ENCODE data around the gene GPC5.
"Not testable (repeated sequence)": the region's sequence is repeated elsewhere in the genome, so short reads cannot be mapped to it uniquely, and the experiment has no call there.

The GPC5 gene

GRCh38 chr13:91399189-91400062 lies 1.0 kb downstream of the GPC5 start:
- H3K27me3 ChIP-seq (ENCODE audit: control insufficient read depth in 2 of 2, insufficient read depth in 2 of 2, low read length in 2 of 2) = peaks cover 27 to 36% of the 10 kb centered on the region in 2 donors
- no peaks in the 10 kb centered on the region for H3K9me3 ChIP-seq (ENCODE audit: control insufficient read depth in 2 of 2, low read length in 2 of 2)
- H3K4me3 ChIP-seq (ENCODE audit: low read length in 2 of 2) = peak overlapping the region; percentile 53 to 66
- H3K4me1 ChIP-seq (ENCODE audit: control insufficient read depth in 2 of 2, insufficient read depth in 2 of 2, low read length in 2 of 2) = peaks cover 7% of the 10 kb centered on the region in 2 donors
- H3K9ac ChIP-seq (ENCODE audit: low read depth in 1 of 2, low read length in 2 of 2) = no peak overlapping the region
- H3K27ac ChIP-seq (ENCODE audit: low read depth in 2 of 2, low read length in 2 of 2) = no peak overlapping the region
- H3K36me3 ChIP-seq (ENCODE audit: control insufficient read depth in 2 of 2, insufficient read depth in 2 of 2, low read length in 2 of 2) = no peaks in the 10 kb centered on the region

GRCh38 chr13:91400063-91400399 lies 1.6 kb downstream of the GPC5 start:
- H3K4me1 ChIP-seq (ENCODE audit: control insufficient read depth in 2 of 2, insufficient read depth in 2 of 2, low read length in 2 of 2) = peaks cover 7% of the 10 kb centered on the region in 2 donors
- H3K9ac ChIP-seq (ENCODE audit: low read depth in 1 of 2, low read length in 2 of 2) = no peak overlapping the region

DNA sequence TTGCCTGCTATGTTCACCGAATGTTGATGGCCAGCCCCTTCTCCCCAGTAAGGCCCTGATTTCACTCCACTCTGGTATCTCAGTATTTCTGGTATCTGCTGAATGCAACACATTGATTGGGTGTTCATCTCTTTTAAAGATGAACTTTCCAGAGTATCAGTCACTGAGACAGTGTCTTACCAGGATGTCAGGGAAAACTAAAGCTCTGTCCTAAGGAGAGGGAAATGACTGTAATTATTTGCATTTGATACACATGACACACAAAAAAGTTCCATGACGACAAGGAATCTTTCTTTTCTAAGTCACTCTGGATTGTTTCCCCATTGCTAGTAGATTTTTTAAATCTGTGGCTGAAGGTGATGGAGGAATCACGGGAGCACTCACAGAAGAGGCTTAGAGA lies 2.2 kb downstream of the GPC5 start:
- Histone ChIP-seq H3K27me3 (ENCODE audit: control insufficient read depth in 2 of 2, insufficient read depth in 2 of 2, low read length in 2 of 2) (peaks cover 18 to 29% of the 10 kb centered on the region in 2 donors), H3K36me3 (ENCODE audit: control insufficient read depth in 2 of 2, insufficient read depth in 2 of 2, low read length in 2 of 2) (no peaks in the 10 kb centered on the region), H3K4me1 (ENCODE audit: control insufficient read depth in 2 of 2, insufficient read depth in 2 of 2, low read length in 2 of 2) (peaks cover 7% of the 10 kb centered on the region in 2 donors), H3K27ac (ENCODE audit: low read depth in 2 of 2, low read length in 2 of 2) (no peak overlapping the region), H3K9ac (ENCODE audit: low read depth in 1 of 2, low read length in 2 of 2) (no peak overlapping the region), H3K9me3 (ENCODE audit: control insufficient read depth in 2 of 2, low read length in 2 of 2) (no peaks in the 10 kb centered on the region), H3K4me3 (ENCODE audit: low read length in 2 of 2) (no peak overlapping the region)

More at GRCh38 chr13:91400063-91400399, 1.6 kb downstream of the GPC5 start:
- no peaks in the 10 kb centered on the region for H3K9me3 ChIP-seq (ENCODE audit: control insufficient read depth in 2 of 2, low read length in 2 of 2)
- H3K27ac ChIP-seq (ENCODE audit: low read depth in 2 of 2, low read length in 2 of 2) = no peak overlapping the region
- no peak overlapping the region for H3K4me3 ChIP-seq (ENCODE audit: low read length in 2 of 2)
- peaks cover 21 to 31% of the 10 kb centered on the region in 2 donors for H3K27me3 ChIP-seq (ENCODE audit: control insufficient read depth in 2 of 2, insufficient read depth in 2 of 2, low read length in 2 of 2)
- H3K36me3 ChIP-seq (ENCODE audit: control insufficient read depth in 2 of 2, insufficient read depth in 2 of 2, low read length in 2 of 2) = no peaks in the 10 kb centered on the region

DNA sequence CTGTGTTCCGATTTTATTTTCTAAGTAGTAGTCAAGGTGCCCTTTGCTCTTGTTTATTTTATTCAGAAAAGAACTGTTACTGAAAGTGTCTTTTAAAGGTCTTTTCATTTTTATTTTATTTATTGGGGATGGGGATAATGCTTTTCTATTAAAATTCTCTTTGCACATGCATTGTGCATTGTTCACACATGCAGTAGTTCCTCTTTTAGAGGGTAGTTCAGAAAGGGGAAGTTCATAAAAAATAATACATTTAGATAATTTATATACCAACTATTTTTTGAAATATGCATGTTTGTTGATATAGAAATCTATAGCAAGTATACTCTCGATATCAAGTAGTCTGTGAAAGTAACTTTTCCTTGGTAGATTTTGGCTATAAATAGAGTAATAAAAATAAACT lies 3.5 kb downstream of the GPC5 start:
- no peaks in the 10 kb centered on the region for H3K9me3 ChIP-seq (ENCODE audit: control insufficient read depth in 2 of 2, low read length in 2 of 2)

GRCh38 chr13:91405240-91405639 lies 6.8 kb downstream of the GPC5 start:
- no peak overlapping the region for H3K4me3 ChIP-seq (ENCODE audit: low read length in 2 of 2)
- H3K27ac ChIP-seq (ENCODE audit: low read depth in 2 of 2, low read length in 2 of 2) = no peak overlapping the region
- no peaks in the 10 kb centered on the region for H3K36me3 ChIP-seq (ENCODE audit: control insufficient read depth in 2 of 2, insufficient read depth in 2 of 2, low read length in 2 of 2)
- no peak overlapping the region for H3K9ac ChIP-seq (ENCODE audit: low read depth in 1 of 2, low read length in 2 of 2)
- H3K27me3 ChIP-seq (ENCODE audit: control insufficient read depth in 2 of 2, insufficient read depth in 2 of 2, low read length in 2 of 2) = peaks cover 2 to 4% of the 10 kb centered on the region in 2 donors
- H3K9me3 ChIP-seq (ENCODE audit: control insufficient read depth in 2 of 2, low read length in 2 of 2) = no peaks in the 10 kb centered on the region
- no peaks in the 10 kb centered on the region for H3K4me1 ChIP-seq (ENCODE audit: control insufficient read depth in 2 of 2, insufficient read depth in 2 of 2, low read length in 2 of 2)

More for the DNA sequence above, 3.5 kb downstream of the GPC5 start:
- no peak overlapping the region for H3K27ac ChIP-seq (ENCODE audit: low read depth in 2 of 2, low read length in 2 of 2)
- no peak overlapping the region for H3K4me3 ChIP-seq (ENCODE audit: low read length in 2 of 2)
- peaks cover 7% of the 10 kb centered on the region in 2 donors for H3K4me1 ChIP-seq (ENCODE audit: control insufficient read depth in 2 of 2, insufficient read depth in 2 of 2, low read length in 2 of 2)
- no peaks in the 10 kb centered on the region for H3K36me3 ChIP-seq (ENCODE audit: control insufficient read depth in 2 of 2, insufficient read depth in 2 of 2, low read length in 2 of 2)
- peaks cover 13 to 24% of the 10 kb centered on the region in 2 donors for H3K27me3 ChIP-seq (ENCODE audit: control insufficient read depth in 2 of 2, insufficient read depth in 2 of 2, low read length in 2 of 2)
- H3K9ac ChIP-seq (ENCODE audit: low read depth in 1 of 2, low read length in 2 of 2) = no peak overlapping the region

- H3K36me3 ChIP-seq (ENCODE audit: control insufficient read depth in 2 of 2, insufficient read depth in 2 of 2, low read length in 2 of 2) = no peaks in the 10 kb centered on the region
- H3K27me3 ChIP-seq (ENCODE audit: control insufficient read depth in 2 of 2, insufficient read depth in 2 of 2, low read length in 2 of 2) = peaks cover 0 to 2% of the 10 kb centered on the region in 2 donors
- H3K4me1 ChIP-seq (ENCODE audit: control insufficient read depth in 2 of 2, insufficient read depth in 2 of 2, low read length in 2 of 2) = no peaks in the 10 kb centered on the region
- no peak overlapping the region for H3K4me3 ChIP-seq (ENCODE audit: low read length in 2 of 2)
- no peak overlapping the region for H3K27ac ChIP-seq (ENCODE audit: low read depth in 2 of 2, low read length in 2 of 2)
- H3K9ac ChIP-seq (ENCODE audit: low read depth in 1 of 2, low read length in 2 of 2) = no peak overlapping the region
- no peaks in the 10 kb centered on the region for H3K9me3 ChIP-seq (ENCODE audit: control insufficient read depth in 2 of 2, low read length in 2 of 2)
These were observed 8.2 kb downstream of the GPC5 start for GRCh38 chr13:91406619-91407018.

GRCh38 chr13:91408971-91409370 lies 10.6 kb downstream of the GPC5 start:
- Histone ChIP-seq H3K27ac (ENCODE audit: low read depth in 2 of 2, low read length in 2 of 2) (no peak overlapping the region), H3K27me3 (ENCODE audit: control insufficient read depth in 2 of 2, insufficient read depth in 2 of 2, low read length in 2 of 2) (peaks cover 0 to 2% of the 10 kb centered on the region in 2 donors), H3K9ac (ENCODE audit: low read depth in 1 of 2, low read length in 2 of 2) (no peak overlapping the region), H3K4me1 (ENCODE audit: control insufficient read depth in 2 of 2, insufficient read depth in 2 of 2, low read length in 2 of 2) (no peaks in the 10 kb centered on the region), H3K4me3 (ENCODE audit: low read length in 2 of 2) (no peak overlapping the region), H3K9me3 (ENCODE audit: control insufficient read depth in 2 of 2, low read length in 2 of 2) (no peaks in the 10 kb centered on the region), H3K36me3 (ENCODE audit: control insufficient read depth in 2 of 2, insufficient read depth in 2 of 2, low read length in 2 of 2) (no peaks in the 10 kb centered on the region)

GRCh38 chr13:91416579-91416978 lies 18.2 kb downstream of the GPC5 start:
- H3K27me3 ChIP-seq (ENCODE audit: control insufficient read depth in 2 of 2, insufficient read depth in 2 of 2, low read length in 2 of 2); H3K9ac ChIP-seq (ENCODE audit: low read depth in 1 of 2, low read length in 2 of 2); H3K4me3 ChIP-seq (ENCODE audit: low read length in 2 of 2); H3K36me3 ChIP-seq (ENCODE audit: control insufficient read depth in 2 of 2, insufficient read depth in 2 of 2, low read length in 2 of 2); H3K9me3 ChIP-seq (ENCODE audit: control insufficient read depth in 2 of 2, low read length in 2 of 2); H3K4me1 ChIP-seq (ENCODE audit: control insufficient read depth in 2 of 2, insufficient read depth in 2 of 2, low read length in 2 of 2); H3K27ac ChIP-seq (ENCODE audit: low read depth in 2 of 2, low read length in 2 of 2): not testable (repeated sequence)

GRCh38 chr13:91417660-91418325 lies 19.4 kb downstream of the GPC5 start:
- no peaks in the 10 kb centered on the region for H3K27me3 ChIP-seq (ENCODE audit: control insufficient read depth in 2 of 2, insufficient read depth in 2 of 2, low read length in 2 of 2)
- no peak overlapping the region for H3K4me3 ChIP-seq (ENCODE audit: low read length in 2 of 2)
- no peak overlapping the region for H3K9ac ChIP-seq (ENCODE audit: low read depth in 1 of 2, low read length in 2 of 2)
- H3K36me3 ChIP-seq (ENCODE audit: control insufficient read depth in 2 of 2, insufficient read depth in 2 of 2, low read length in 2 of 2) = no peaks in the 10 kb centered on the region
- no peaks in the 10 kb centered on the region for H3K9me3 ChIP-seq (ENCODE audit: control insufficient read depth in 2 of 2, low read length in 2 of 2)
- no peaks in the 10 kb centered on the region for H3K4me1 ChIP-seq (ENCODE audit: control insufficient read depth in 2 of 2, insufficient read depth in 2 of 2, low read length in 2 of 2)
- no peak overlapping the region for H3K27ac ChIP-seq (ENCODE audit: low read depth in 2 of 2, low read length in 2 of 2)

- Histone ChIP-seq H3K4me1 (ENCODE audit: control insufficient read depth in 2 of 2, insufficient read depth in 2 of 2, low read length in 2 of 2) (no peaks in the 10 kb centered on the region), H3K36me3 (ENCODE audit: control insufficient read depth in 2 of 2, insufficient read depth in 2 of 2, low read length in 2 of 2) (no peaks in the 10 kb centered on the region), H3K4me3 (ENCODE audit: low read length in 2 of 2) (no peak overlapping the region), H3K27me3 (ENCODE audit: control insufficient read depth in 2 of 2, insufficient read depth in 2 of 2, low read length in 2 of 2) (no peaks in the 10 kb centered on the region), H3K27ac (ENCODE audit: low read depth in 2 of 2, low read length in 2 of 2) (no peak overlapping the region), H3K9ac (ENCODE audit: low read depth in 1 of 2, low read length in 2 of 2) (no peak overlapping the region), H3K9me3 (ENCODE audit: control insufficient read depth in 2 of 2, low read length in 2 of 2) (peaks cover 0 to 5% of the 10 kb centered on the region in 2 donors)
These were observed 28.5 kb downstream of the GPC5 start for GRCh38 chr13:91426913-91427312.
